D721Med (cell line): ENCODE results near the gene GRAP2.

Experiments used
- DNase-seq: peaks from one replicate; pipeline ENCODE4 v3.0.0; 2011; ENCODE audit warnings: low spot score; ENCODE audit not compliant: insufficient read length
- FAIRE-seq: peaks from 2 replicates; lab custom pipeline; 2011; peaks lifted over from hg19 to GRCh38; lab: Jason Lieb, UNC
- CTCF ChIP-seq: IDR thresholded peaks from 2 replicates; pipeline ENCODE4 v1.5.1; 2012; ENCODE audit warnings: mild to moderate bottlenecking, control low read depth; ENCODE audit not compliant: insufficient read depth; ENCODE audit errors: missing control alignments

The GRAP2 gene

DNA sequence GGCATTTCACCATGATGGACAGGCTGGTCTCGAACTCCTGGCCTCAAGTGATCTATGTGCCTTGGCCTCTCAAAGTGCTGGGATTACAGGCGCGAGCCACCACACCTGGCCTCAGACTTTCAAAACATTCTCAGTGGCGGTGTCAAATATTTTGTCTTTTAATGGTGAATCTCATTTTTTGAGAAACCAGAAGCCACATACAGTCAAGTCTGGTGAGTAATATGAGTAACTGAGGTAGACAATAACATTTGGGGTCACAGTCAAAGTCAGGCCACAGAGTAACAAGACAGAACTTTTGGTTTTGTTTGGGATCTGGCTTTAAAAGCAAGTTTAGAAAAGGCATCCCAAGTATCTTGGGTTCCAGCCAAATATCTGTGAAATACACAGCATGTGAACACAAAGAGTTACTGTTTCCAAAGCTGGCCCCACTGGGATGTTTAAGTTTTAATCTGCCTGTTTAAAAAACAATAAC, 53.7 kb downstream of the GRAP2 start:
- FAIRE-seq, result no peak
- DNase-seq, result no peak
- TF ChIP-seq CTCF, result no peak

DNA sequence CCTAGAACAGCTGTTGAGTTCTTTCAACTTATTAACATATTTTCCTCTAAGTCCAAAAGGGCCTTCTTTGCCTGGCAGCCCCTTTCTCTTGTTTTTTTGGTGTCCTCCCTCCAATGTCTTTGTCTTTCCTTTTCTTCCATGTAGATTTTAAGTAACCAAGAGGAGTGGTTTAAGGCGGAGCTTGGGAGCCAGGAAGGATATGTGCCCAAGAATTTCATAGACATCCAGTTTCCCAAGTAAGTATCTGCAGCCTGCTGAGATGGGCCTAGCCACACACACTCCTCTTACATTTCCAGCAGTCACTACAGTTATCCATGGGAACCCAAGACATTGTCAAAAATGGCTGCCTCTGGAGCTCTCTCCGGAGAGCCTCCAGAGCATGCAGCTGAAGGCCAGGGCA, 54.8 kb downstream of the GRAP2 start:
- DNase-seq (no peak), FAIRE-seq (no peak)
- TF ChIP-seq CTCF, result no peak

DNA sequence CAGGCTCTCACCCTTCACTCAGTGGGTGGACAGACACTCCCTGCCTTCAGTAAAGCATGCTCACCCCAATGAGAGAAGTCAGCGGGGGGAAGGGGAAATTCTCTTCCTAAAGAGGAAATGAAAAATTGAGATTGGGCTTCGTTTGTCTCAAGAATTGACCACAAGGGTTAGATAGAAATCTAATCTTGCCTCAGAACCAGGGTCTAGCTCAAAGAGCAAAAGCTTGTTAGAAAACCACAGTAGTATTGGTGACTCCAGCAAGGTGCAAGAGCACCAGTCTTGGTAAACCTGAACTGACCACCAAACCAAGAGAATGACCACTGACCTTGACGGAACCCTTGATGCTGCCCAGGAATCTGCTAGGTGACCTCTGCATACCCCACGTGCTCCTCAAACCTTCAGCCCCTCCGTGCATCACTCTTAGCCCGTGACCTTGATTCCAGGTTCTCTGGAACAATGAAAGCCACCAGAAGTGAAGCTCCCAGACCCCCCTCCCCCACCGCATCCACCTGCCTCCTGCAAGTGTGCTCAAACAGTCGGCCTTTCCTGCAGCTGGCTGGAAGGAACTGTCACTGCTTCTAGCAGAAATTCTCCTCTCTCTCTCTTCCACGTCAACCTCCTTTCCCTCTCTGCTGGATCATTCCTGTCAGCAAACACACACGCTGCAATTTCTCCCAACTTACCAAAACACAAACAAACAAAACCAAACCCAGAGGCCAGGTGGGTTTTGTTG, 56.2 kb downstream of the GRAP2 start:
- DNase-seq, result no peak
- TF ChIP-seq CTCF, result no peak
- no peak for FAIRE-seq

DNA sequence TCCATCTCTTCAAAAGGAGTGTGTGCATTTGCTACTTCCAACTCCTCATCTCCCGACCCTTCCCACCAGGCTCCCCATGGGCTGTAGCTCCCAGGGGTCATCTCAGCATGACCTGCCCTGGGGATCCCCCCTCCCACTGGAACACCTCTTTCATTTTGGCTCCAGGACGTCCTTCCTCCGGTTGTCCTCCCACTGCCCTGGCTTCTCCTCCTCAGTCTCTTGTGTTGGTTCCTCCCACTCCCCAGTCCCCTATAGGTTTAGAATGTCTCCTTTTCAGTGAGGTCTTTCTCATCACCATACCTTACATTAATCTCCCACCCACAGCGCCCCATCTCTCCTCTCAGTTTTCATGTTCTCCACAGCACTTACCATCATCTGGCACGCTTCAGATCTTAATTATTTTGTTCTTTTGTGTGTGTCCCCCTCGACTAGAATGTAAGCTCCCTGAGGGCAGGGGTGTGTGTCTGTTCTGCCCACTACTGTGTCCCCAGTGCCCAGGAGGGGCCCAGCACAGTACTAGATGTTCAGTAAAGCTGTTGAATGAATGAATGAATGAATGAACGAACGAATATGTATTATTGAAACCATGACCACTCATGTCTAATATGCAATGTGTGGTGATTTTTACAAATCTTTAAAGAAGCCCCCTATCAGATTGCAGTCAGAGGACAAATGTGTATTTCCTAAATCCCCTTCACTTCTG, 57.3 kb downstream of the GRAP2 start:
- no peak for TF ChIP-seq CTCF
- no peak for FAIRE-seq
- DNase-seq, result no peak

DNA sequence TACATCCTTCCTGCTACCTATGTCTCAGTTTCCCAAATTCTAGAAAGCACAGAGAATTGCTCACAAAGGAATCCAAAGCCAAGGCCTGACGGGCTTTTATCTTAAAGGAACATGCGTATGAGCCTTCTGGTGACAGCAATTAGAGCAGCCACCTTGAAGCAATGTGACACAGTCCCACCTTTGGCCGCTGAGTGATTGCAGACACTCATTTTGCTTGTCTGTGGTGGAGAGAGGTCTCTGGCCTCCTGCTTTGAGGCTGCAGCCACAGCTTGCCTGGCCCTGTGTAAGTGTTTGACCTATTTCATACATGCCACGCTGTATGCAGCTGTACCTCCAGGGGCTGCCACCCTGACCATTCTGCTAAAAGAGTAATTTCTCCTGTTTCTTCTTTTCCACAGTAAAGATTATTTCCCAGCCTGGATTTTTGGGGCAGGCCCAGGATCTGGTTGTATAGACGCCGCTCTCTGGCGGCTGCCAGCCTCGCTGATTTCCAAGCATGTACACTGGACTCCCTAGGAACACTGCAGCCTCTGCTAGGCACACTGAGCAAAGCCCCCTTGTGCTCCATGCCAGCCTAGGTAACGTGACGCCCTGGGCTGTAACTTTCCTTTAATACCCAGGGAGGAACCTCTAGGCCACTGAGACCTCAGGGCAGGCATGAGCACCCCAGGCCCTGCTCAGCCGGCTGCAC, 58.2 kb downstream of the GRAP2 start:
- DNase-seq (no peak), FAIRE-seq (no peak)

GRCh38 chr22:39959640-39960447, 59.0 kb downstream of the GRAP2 start, which contains the start of gene TMA7B:
Gene TMA7B (plus strand): TSS chr22:39960397. CDS start chr22:39964375, 3,978 bp downstream.
- DNase-seq (no peak), FAIRE-seq (no peak)
- TF ChIP-seq CTCF, result no peak

More for the DNA sequence above, 58.2 kb downstream of the GRAP2 start:
- no peak for TF ChIP-seq CTCF
